ENCODE data around the gene GLIS1.

GRCh38 chr1:53541761-53542550 is 197.0 kb downstream of the GLIS1 start:
- peak; percentile 42; the same call in 1 of the 2 replicates for TF ChIP-seq CTCF (conservative IDR thresholded peaks at IDR 0.05; ENCODE audit: low read depth, low read length)
- no peak for TF ChIP-seq EZH2 (IDR thresholded peaks at IDR 0.05; ENCODE audit: low read length, unreplicated experiment)
- no peak for TF ChIP-seq EZH2phosphoT487 (IDR thresholded peaks at IDR 0.05; ENCODE audit: borderline replicate concordance, low read length)
